Mesenchymal stem cell (in vitro differentiated cells and primary cell): Measurements from ENCODE around the gene RRAS.

ENCODE experiments used
- DNase-seq: peaks from one replicate; pipeline ENCODE4 v3.0.0-alpha.2; 2013
- H2AFZ ChIP-seq: one replicate; pipeline ENCODE4 v1.6.1; 2013; ENCODE audit warnings: low read depth, mild to moderate bottlenecking, control low read depth, inconsistent platforms, low read length, moderate library complexity
- H2AK5ac ChIP-seq: 2 replicates; pipeline ENCODE4 v1.6.1; 2013; ENCODE audit warnings: low read length, moderate library complexity, mild to moderate bottlenecking, inconsistent platforms; ENCODE audit not compliant: severe bottlenecking
- H2BK120ac ChIP-seq: one replicate; pipeline ENCODE4 v1.6.1; 2013; ENCODE audit warnings: low read depth, mild to moderate bottlenecking, inconsistent platforms, low read length, moderate library complexity
- H2BK12ac ChIP-seq, 2 experiments: one replicate each; pipeline ENCODE4 v1.6.1; 2013; ENCODE audit warnings: inconsistent platforms in 2 of 2, low read length in 2 of 2, mild to moderate bottlenecking in 2 of 2, moderate library complexity in 2 of 2, control low read depth in 1 of 2
- H2BK15ac ChIP-seq: one replicate; pipeline ENCODE4 v1.6.1; 2013; ENCODE audit warnings: mild to moderate bottlenecking, low read depth, inconsistent platforms; ENCODE audit not compliant: poor library complexity, severe bottlenecking
- H2BK5ac ChIP-seq: 2 replicates; pipeline ENCODE4 v1.6.1; 2013; ENCODE audit warnings: low read depth, mild to moderate bottlenecking, low read length, control low read depth, inconsistent platforms; ENCODE audit not compliant: poor library complexity, severe bottlenecking
- H3K14ac ChIP-seq, 2 experiments: one replicate each; pipeline ENCODE4 v1.6.1; 2013; ENCODE audit warnings: inconsistent platforms in 2 of 2, low read length in 2 of 2, control low read depth in 1 of 2, mild to moderate bottlenecking in 1 of 2, moderate library complexity in 1 of 2
- H3K18ac ChIP-seq, 2 experiments: one replicate each; pipeline ENCODE4 v1.6.1; 2013; ENCODE audit warnings: inconsistent platforms in 2 of 2, low read length in 2 of 2, control low read depth in 1 of 2, low read depth in 1 of 2, mild to moderate bottlenecking in 1 of 2
- H3K23ac ChIP-seq, 2 experiments: one replicate each; pipeline ENCODE4 v1.6.1; 2013; ENCODE audit warnings: inconsistent platforms in 2 of 2, low read length in 2 of 2, mild to moderate bottlenecking in 2 of 2, moderate library complexity in 2 of 2, control low read depth in 1 of 2
- H3K27ac ChIP-seq: 2 replicates; pipeline ENCODE4 v1.5.1; 2013; ENCODE audit warnings: mild to moderate bottlenecking, moderate library complexity, low read length, control low read depth, inconsistent platforms; ENCODE audit not compliant: poor library complexity, severe bottlenecking
- H3K27me3 ChIP-seq, 2 experiments: 2 replicates each; pipeline versions ENCODE4 v1.6.1 to v1.7.0; 2013; ENCODE audit warnings: low read length in 2 of 2, mild to moderate bottlenecking in 2 of 2, moderate library complexity in 2 of 2, control low read depth in 1 of 2, inconsistent platforms in 1 of 2; ENCODE audit not compliant: control insufficient read depth in 1 of 2, insufficient read depth in 1 of 2
- H3K36me3 ChIP-seq, 2 experiments: 2 replicates each; pipeline versions ENCODE4 v1.6.1 to v1.7.0; 2013; ENCODE audit warnings: low read length in 2 of 2, control low read depth in 1 of 2, inconsistent platforms in 1 of 2, low read depth in 1 of 2, mild to moderate bottlenecking in 1 of 2; ENCODE audit not compliant: insufficient read depth in 2 of 2, control insufficient read depth in 1 of 2
- H3K4ac ChIP-seq, 2 experiments: one replicate each; pipeline ENCODE4 v1.6.1; 2013; ENCODE audit warnings: inconsistent platforms in 2 of 2, low read length in 2 of 2, mild to moderate bottlenecking in 2 of 2, moderate library complexity in 2 of 2, control low read depth in 1 of 2, low read depth in 1 of 2
- H3K4me1 ChIP-seq: 2 replicates; pipeline ENCODE4 v1.6.1; 2013; ENCODE audit warnings: low read depth, low read length, control low read depth; ENCODE audit not compliant: control insufficient read depth, insufficient read depth
- H3K4me2 ChIP-seq: 2 replicates; pipeline ENCODE4 v1.6.1; 2013; ENCODE audit warnings: low read length, mild to moderate bottlenecking, inconsistent platforms; ENCODE audit not compliant: poor library complexity, severe bottlenecking
- H3K4me3 ChIP-seq, 2 experiments: 2 replicates each; pipeline versions ENCODE4 v1.5.1 to v1.7.0; 2013; ENCODE audit warnings: low read length in 2 of 2, mild to moderate bottlenecking in 2 of 2, control low read depth in 1 of 2, low read depth in 1 of 2; ENCODE audit not compliant: insufficient read depth in 1 of 2
- H3K79me1 ChIP-seq: replicated peaks from 2 replicates; pipeline ENCODE4 v1.6.1; 2013; ENCODE audit warnings: mild to moderate bottlenecking, control low read depth, low read length, inconsistent platforms; ENCODE audit not compliant: poor library complexity, severe bottlenecking
- H3K9ac ChIP-seq: 2 replicates; pipeline ENCODE4 v1.7.0; 2013; ENCODE audit warnings: mild to moderate bottlenecking, low read length, moderate library complexity
- H3K9me3 ChIP-seq: 2 replicates; pipeline ENCODE4 v1.7.0; 2013; ENCODE audit warnings: mild to moderate bottlenecking, low read length; ENCODE audit not compliant: control insufficient read depth
- H4K8ac ChIP-seq: one replicate; pipeline ENCODE4 v1.6.1; 2013; ENCODE audit warnings: inconsistent platforms, mild to moderate bottlenecking, low read length, moderate library complexity
- H4K91ac ChIP-seq: one replicate; pipeline ENCODE4 v1.6.1; 2013; ENCODE audit warnings: mild to moderate bottlenecking, low read length, inconsistent platforms
- WGBS: methylation state at CpG from one replicate; pipeline ENCODE4 v1.1.7; 2013; ENCODE audit warnings: mixed read lengths; 5-methylcytosine and 5-hydroxymethylcytosine counted together

RRAS gene

GRCh38 chr19:49639401-49640112, 386 bp downstream of the RRAS start:
- Histone ChIP-seq H4K91ac (peak overlapping the region; percentile 71), H2BK12ac (peak overlapping the region; percentile 29 to 33), H4K8ac (no peak overlapping the region), H3K27ac (peak overlapping the region; percentile 76), H2AK5ac (peak overlapping the region; percentile 19), H3K9me3 (no peaks in the 10 kb centered on the region), H3K14ac (peak overlapping the region in 1 of 2 experiments; percentile 86), H3K18ac (peak overlapping the region; percentile 17 to 92), H3K23ac (peak overlapping the region; percentile 16 to 94), H3K4me1 (peaks cover 37% of the 10 kb centered on the region), H3K79me1 (peaks cover 1% of the 10 kb centered on the region), H2AFZ (no peak overlapping the region), H3K4me2 (peak overlapping the region; percentile 97), H3K27me3 (no peaks in the 10 kb centered on the region), H3K4me3 (peak overlapping the region; percentile 67 to 97), H2BK120ac (peak overlapping the region; percentile 76), H3K4ac (peak overlapping the region; percentile 77 to 87), H3K9ac (peak overlapping the region; percentile 97), H2BK15ac (peak overlapping the region; percentile 97), H3K36me3 (peaks cover 19 to 22% of the 10 kb centered on the region in 2 experiments), H2BK5ac (peak overlapping the region; percentile 12)
- DNase-seq: peak; percentile 29
- WGBS: 4% methylated on average over 31 of the region's 31 CpGs

GRCh38 chr19:49637821-49638738, 1.9 kb downstream of the RRAS start:
- H3K4me1 ChIP-seq: peaks cover 32% of the 10 kb centered on the region
- peak overlapping the region; percentile 71 for H2BK5ac ChIP-seq
- H3K4ac ChIP-seq: peak overlapping the region; percentile 49 to 89
- no peak overlapping the region for H2AFZ ChIP-seq
- H2BK15ac ChIP-seq: peak overlapping the region; percentile 75
- H3K9me3 ChIP-seq: no peaks in the 10 kb centered on the region
- peak overlapping the region; percentile 93 for H2BK120ac ChIP-seq
- H3K4me3 ChIP-seq: peak overlapping the region in 1 of 2 experiments; percentile 97
- peak overlapping the region; percentile 60 for H4K8ac ChIP-seq
- peak overlapping the region; percentile 51 to 81 for H2BK12ac ChIP-seq
- H2AK5ac ChIP-seq: peak overlapping the region; percentile 28
- peak overlapping the region in 1 of 2 experiments; percentile 38 for H3K23ac ChIP-seq
- H3K27me3 ChIP-seq: no peaks in the 10 kb centered on the region
- peak overlapping the region; percentile 64 for H3K4me2 ChIP-seq
- peak overlapping the region; percentile 88 for H4K91ac ChIP-seq
- H3K14ac ChIP-seq: peak overlapping the region in 1 of 2 experiments; percentile 61
- H3K18ac ChIP-seq: peak overlapping the region; percentile 81 to 94
- 11% methylated on average over 19 of the region's 19 CpGs for WGBS
- peaks cover 1% of the 10 kb centered on the region for H3K79me1 ChIP-seq
- peak; percentile 83 for DNase-seq
- peaks cover 17 to 19% of the 10 kb centered on the region in 2 experiments for H3K36me3 ChIP-seq
- peak overlapping the region; percentile 64 for H3K27ac ChIP-seq
- H3K9ac ChIP-seq: peak overlapping the region; percentile 97

GRCh38 chr19:49636233-49636932, 3.6 kb downstream of the RRAS start:
- peak overlapping the region in 1 of 2 experiments; percentile 11 for H3K14ac ChIP-seq
- H2BK15ac ChIP-seq: no peak overlapping the region
- H2AFZ ChIP-seq: no peak overlapping the region
- H3K9ac ChIP-seq: peak overlapping the region; percentile 4
- no peak overlapping the region for H3K27ac ChIP-seq
- DNase-seq: peak; percentile 7
- no peak overlapping the region for H3K4ac ChIP-seq
- H3K23ac ChIP-seq: peak overlapping the region in 1 of 2 experiments; percentile 11
- no peaks in the 10 kb centered on the region for H3K27me3 ChIP-seq
- H3K36me3 ChIP-seq: peaks cover 17 to 19% of the 10 kb centered on the region in 2 experiments
- no peak overlapping the region for H2BK120ac ChIP-seq
- H3K4me1 ChIP-seq: peaks cover 35% of the 10 kb centered on the region
- peak overlapping the region; percentile 2 for H2AK5ac ChIP-seq
- H4K8ac ChIP-seq: peak overlapping the region; percentile 40
- no peak overlapping the region for H2BK5ac ChIP-seq
- H3K4me3 ChIP-seq: no peak overlapping the region
- H3K18ac ChIP-seq: no peak overlapping the region
- 83% methylated on average over 30 of the region's 30 CpGs for WGBS
- peak overlapping the region; percentile 2 to 63 for H2BK12ac ChIP-seq
- peaks cover 1% of the 10 kb centered on the region for H3K79me1 ChIP-seq
- no peak overlapping the region for H3K4me2 ChIP-seq
- no peaks in the 10 kb centered on the region for H3K9me3 ChIP-seq
- H4K91ac ChIP-seq: peak overlapping the region; percentile 35
